ENCODE measurements around the gene KCNN2. TPM values are rescaled to one million over a fixed set of nuclear protein-coding genes. Genes with fewer than 3 reads are reported as not detected.
"Not testable (repeated sequence)": the region's sequence is repeated elsewhere in the genome, so short reads cannot be mapped to it uniquely, and the experiment has no call there.

The KCNN2 gene
- total and polyA plus RNA-seq, 2 of the 8 experiments (the other 6 are each of a cell fraction or from before 2014, with no cell fraction given): 13.1 to 18.6 TPM

DNA sequence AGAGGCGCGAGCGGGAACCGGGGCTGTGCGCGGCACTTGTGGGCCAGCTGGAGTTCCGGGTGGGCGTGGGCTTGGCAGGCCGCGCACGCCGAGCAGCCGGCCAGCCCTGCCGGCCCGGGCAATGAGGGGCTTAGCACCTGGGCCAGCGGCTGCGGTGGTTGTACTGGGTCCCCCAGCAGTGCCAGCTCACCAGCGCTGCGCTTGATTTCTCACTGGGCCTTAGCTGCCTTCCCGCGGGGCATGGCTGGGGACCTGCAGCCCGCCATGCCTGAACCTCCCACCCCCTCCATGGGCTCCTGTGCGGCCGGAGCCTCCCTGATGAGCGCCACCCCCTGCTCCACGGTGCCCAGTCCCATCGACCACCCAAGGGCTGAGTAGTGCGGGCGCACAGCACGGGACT lies 70.8 kb downstream of the KCNN2 start:
- POLR2A ChIA-PET (ENCODE audit: partially characterized antibody); H4K91ac ChIP-seq (replicated peaks; ENCODE audit: insufficient read length, low read length); H3K4ac ChIP-seq (replicated peaks; ENCODE audit: insufficient read length, low read depth, low read length); H3K27me3 ChIP-seq (replicated peaks in 1 of 4; ENCODE audit: control insufficient read depth in 3 of 4, extremely low read depth in 1 of 4, insufficient read depth in 3 of 4, low read length in 3 of 4); H3K56ac ChIP-seq (replicated peaks; ENCODE audit: insufficient read length, low read depth, low read length); H3K4me2 ChIP-seq (ENCODE audit: insufficient read depth in 1 of 2, low read depth in 2 of 2, low read length in 2 of 2); H2BK120ac ChIP-seq (replicated peaks; ENCODE audit: low read depth, low read length); DNase-seq (ENCODE audit: low read depth in 1 of 2, low spot score in 2 of 2); H3K79me1 ChIP-seq (ENCODE audit: low read depth, low read length); H3K4me1 ChIP-seq (replicated peaks in 1 of 4; ENCODE audit: control insufficient read depth in 3 of 4, insufficient read depth in 4 of 4, low read length in 3 of 4); H2BK5ac ChIP-seq (ENCODE audit: low read depth, low read length); H2BK12ac ChIP-seq (ENCODE audit: low read depth, low read length); H3K36me3 ChIP-seq (ENCODE audit: control insufficient read depth in 2 of 4, insufficient read depth in 4 of 4, low read length in 3 of 4); H3K27ac ChIP-seq (ENCODE audit: low read depth, low read length); H4K20me1 ChIP-seq (replicated peaks in 1 of 2; ENCODE audit: control insufficient read depth in 1 of 2, insufficient read depth in 2 of 2, low read length in 2 of 2); H3K9me3 ChIP-seq (ENCODE audit: insufficient read depth in 2 of 2, low read depth in 1 of 2, low read length in 1 of 2); H2BK20ac ChIP-seq (ENCODE audit: low read length); H3K14ac ChIP-seq (ENCODE audit: insufficient read length); H2AFZ ChIP-seq (ENCODE audit: low read length); H3K9ac ChIP-seq (replicated peaks in 1 of 4; ENCODE audit: extremely low read depth in 1 of 4, low read depth in 3 of 4, low read length in 3 of 4); H3K23me2 ChIP-seq (ENCODE audit: low read depth, low read length); H4K8ac ChIP-seq (ENCODE audit: extremely low read depth, insufficient read depth, low read length); H2BK15ac ChIP-seq (ENCODE audit: low read length); H3K18ac ChIP-seq (ENCODE audit: extremely low read depth, low read length); H3K23ac ChIP-seq (ENCODE audit: insufficient read length); FAIRE-seq; H3K4me3 ChIP-seq (ENCODE audit: extremely low read depth in 1 of 4, insufficient read depth in 2 of 4, low read depth in 3 of 4, low read length in 4 of 4); H2AK5ac ChIP-seq (ENCODE audit: low read depth, low read length); H4K5ac ChIP-seq (ENCODE audit: insufficient read length, low read depth, low read length): not testable (repeated sequence)
- H3K79me2 ChIP-seq (ENCODE audit: control insufficient read depth in 1 of 2, insufficient read depth in 2 of 2, low read length in 2 of 2): peaks cover 0 to 89% of the 10 kb centered on the region in 2 experiments; a peak in 3 of 4 replicates
- CTCF ChIA-PET (ENCODE audit: partially characterized antibody): interaction anchor here (0.9 to 11.0 kb wide), 5 partner anchors 13 to 51 kb away, joined by 3 to 118 read pairs (median 3); no protein-coding TSS in a partner anchor
- WGBS, 2 experiments (ENCODE audit: extremely low coverage in 1 of 2, insufficient coverage in 1 of 2, insufficient read length in 1 of 2, insufficient replicate concordance in 2 of 2, low coverage in 1 of 2, low lambda C conversion rate in 2 of 2, missing lambda C conversion rate in 1 of 2): 87% methylated on average over 10 of the region's 30 CpGs; no CpG with 5 or more reads in 1 of the 2 experiments
